ENCODE results near the gene PAF1. TPM values are rescaled to one million over a fixed set of nuclear protein-coding genes. Genes with fewer than 3 reads are reported as not detected.

Gene PAF1
- total and polyA plus RNA-seq, 2 of the 13 experiments (the other 11 are each of a cell fraction or from before 2014, with no cell fraction given) = 30.2 to 31.1 TPM

GRCh38 chr19:39341719-39342604 is 48.9 kb downstream of the PAF1 start, which contains the start of gene SAMD4B (continued):
- TF ChIP-seq ZNF883 (CRISPR knock-in tag; IDR thresholded peaks at IDR 0.05; ENCODE audit: not compliant biosample characterization) (peak; percentile 67), ZNF83 (CRISPR knock-in tag; IDR thresholded peaks at IDR 0.05; ENCODE audit: borderline replicate concordance) (peak; percentile 87; the same call in 1 of the 2 replicates), RFX1 (IDR thresholded peaks at IDR 0.05) (peak; percentile 66), KLF12 (CRISPR knock-in tag; IDR thresholded peaks at IDR 0.05; ENCODE audit: borderline replicate concordance) (peak; percentile 83), HNRNPLL (IDR thresholded peaks at IDR 0.05; ENCODE audit: low read depth, low read length, poor library complexity, severe bottlenecking) (no peak), ZNF30 (CRISPR knock-in tag; IDR thresholded peaks at IDR 0.05) (no peak), ZBED4 (CRISPR knock-in tag; IDR thresholded peaks at IDR 0.05; ENCODE audit: borderline replicate concordance) (peak; percentile 50), ERF (CRISPR knock-in tag; IDR thresholded peaks at IDR 0.05) (no peak), GMEB2 (CRISPR knock-in tag; IDR thresholded peaks at IDR 0.05; ENCODE audit: low read depth) (peak; percentile 81), SRSF4 (IDR thresholded peaks at IDR 0.05; ENCODE audit: low read depth, low read length, poor library complexity, severe bottlenecking) (no peak), YEATS4 (CRISPR knock-in tag; IDR thresholded peaks at IDR 0.05; ENCODE audit: borderline replicate concordance) (peak; percentile 70), TFE3 (CRISPR knock-in tag; IDR thresholded peaks at IDR 0.05) (0 out of 2 replicates have a peak, but pooled peaks have one; percentile 17), MEIS2 (CRISPR knock-in tag; IDR thresholded peaks at IDR 0.05) (0 out of 2 replicates have a peak, but pooled peaks have one; percentile 35), ZNF777 (CRISPR knock-in tag; IDR thresholded peaks at IDR 0.05) (no peak; the same call in 1 of the 2 replicates), JUNB (CRISPR knock-in tag; IDR thresholded peaks at IDR 0.05; ENCODE audit: borderline replicate concordance) (no peak), TFDP2 (CRISPR knock-in tag; IDR thresholded peaks at IDR 0.05) (peak; percentile 53), HNRNPUL1 (IDR thresholded peaks at IDR 0.05; ENCODE audit: low read depth, low read length) (no peak), BRD4 (CRISPR knock-in tag; IDR thresholded peaks at IDR 0.05) (peak; percentile 73; the same call in 1 of the 2 replicates)

Data from HepG2 (cell line).